Liver (tissue), 3 donors: ENCODE data around the gene PLEKHN1.

ENCODE experiments used
- CTCF ChIP-seq: fragments of 150-350 bp; IDR thresholded peaks from 2 replicates; pipeline ENCODE4 v1.5.1; 2017; ENCODE audit warnings: improper control_type of control experiment, low read depth, low read length; ENCODE audit not compliant: missing input control
- FOXA1 ChIP-seq: IDR thresholded peaks from 2 replicates; pipeline ENCODE4 v1.6.1; 2016; ENCODE audit warnings: antibody characterized with exemption
- FOXA2 ChIP-seq: IDR thresholded peaks from 2 replicates; pipeline ENCODE4 v1.6.1; 2016; ENCODE audit warnings: antibody characterized with exemption
- JUND ChIP-seq, 2 donors: IDR thresholded peaks; 2 replicates each; pipeline ENCODE4 v1.6.1; 2016; ENCODE audit warnings: antibody characterized with exemption in 2 of 2
- MAX ChIP-seq: IDR thresholded peaks from 2 replicates; pipeline ENCODE4 v1.6.1; 2016; ENCODE audit warnings: antibody characterized with exemption
- NR2F2 ChIP-seq: IDR thresholded peaks from 2 replicates; pipeline ENCODE4 v1.6.1; 2016; ENCODE audit warnings: antibody characterized with exemption
- REST ChIP-seq: IDR thresholded peaks from 2 replicates; pipeline ENCODE4 v1.6.1; 2016; ENCODE audit warnings: antibody characterized with exemption, mild to moderate bottlenecking
- donor health status: healthy.
- donor health status: healthy.

- TF ChIP-seq MAX (no peak), CTCF (no peak), FOXA2 (no peak), REST (no peak), FOXA1 (no peak), NR2F2 (no peak), JUND (IDR thresholded peaks at IDR 0.05) (no peak)
Observed at GRCh38 chr1:938711-939489, 27.4 kb upstream of the PLEKHN1 start.
